Natural killer cell (primary cell): ENCODE results near the gene PEX10. TPM values are rescaled to one million over a fixed set of nuclear protein-coding genes. Genes with fewer than 3 reads are reported as not detected.

Experiments used
- ATAC-seq, 3 donors: fragments of 150-1000 bp in 2 of 3; fragments of 200-7000 bp in 1 of 3; cut with Tn5 transposase; 1 replicate in 1 of 3; 2 replicates in 2 of 3; pipeline ENCODE4 v1.10.0; 2021; ENCODE audit warnings: mild to moderate bottlenecking in 2 of 3, moderate library complexity in 2 of 3
- DNase-seq, 2 donors: peaks; one replicate each; pipeline versions ENCODE4 v3.0.0 to v3.0.0-alpha.2; 2013 to 2021; ENCODE audit warnings: mixed read lengths in 1 of 2
- H3K27ac ChIP-seq: one replicate; pipeline ENCODE4 v1.5.1; 2013; ENCODE audit warnings: mild to moderate bottlenecking, low read length
- H3K27me3 ChIP-seq: one replicate; pipeline ENCODE4 v1.6.1; 2013; ENCODE audit warnings: low read length; ENCODE audit not compliant: control insufficient read depth, insufficient read depth
- H3K36me3 ChIP-seq: one replicate; pipeline ENCODE4 v1.6.1; 2013; ENCODE audit warnings: low read length; ENCODE audit not compliant: control insufficient read depth, insufficient read depth
- H3K4me1 ChIP-seq: one replicate; pipeline ENCODE4 v1.6.1; 2013; ENCODE audit warnings: low read length; ENCODE audit not compliant: control insufficient read depth, insufficient read depth
- H3K4me3 ChIP-seq: one replicate; pipeline ENCODE4 v1.5.1; 2013; ENCODE audit warnings: low read length
- H3K9me3 ChIP-seq: one replicate; pipeline ENCODE4 v1.6.1; 2013; ENCODE audit warnings: low read length; ENCODE audit not compliant: control insufficient read depth, insufficient read depth
- H3K27ac Mint-ChIP-seq, 2 donors: one replicate each; pipeline ENCODE4 v1.8.0; 2022; ENCODE audit warnings: mild to moderate bottlenecking in 2 of 2, mixed read lengths in 2 of 2, moderate library complexity in 1 of 2
- H3K27me3 Mint-ChIP-seq, 2 donors: one replicate each; pipeline ENCODE4 v1.8.0; 2022; ENCODE audit warnings: low read depth in 2 of 2, mixed read lengths in 2 of 2
- H3K36me3 Mint-ChIP-seq: one replicate; pipeline ENCODE4 v1.8.0; 2022; ENCODE audit warnings: mixed read lengths
- H3K4me1 Mint-ChIP-seq, 2 donors: one replicate each; pipeline ENCODE4 v1.8.0; 2022; ENCODE audit warnings: mixed read lengths in 2 of 2
- H3K4me3 Mint-ChIP-seq: one replicate; pipeline ENCODE4 v1.8.0; 2022; ENCODE audit warnings: mild to moderate bottlenecking, moderate library complexity, mixed read lengths
- H3K9me3 Mint-ChIP-seq, 2 donors: one replicate each; pipeline ENCODE4 v1.8.0; 2022; ENCODE audit warnings: mixed read lengths in 2 of 2
- WGBS: methylation state at CpG from one replicate; pipeline ENCODE4 v1.1.7; 2013; ENCODE audit warnings: missing lambda C conversion rate; ENCODE audit not compliant: insufficient coverage; 5-methylcytosine and 5-hydroxymethylcytosine counted together
- intact Hi-C: fragments of 100-400 bp; cut with micrococcal nuclease; formaldehyde crosslinking; loops from one replicate; pipeline ENCODE4 v1.14.2; 2022
- total RNA-seq, 4 donors: library from RNA; stranded (reverse); fragments of 120-200 nt in 1 of 4; gene quantifications; one replicate each; pipeline versions ENCODE4 v1.2.3 to v1.2.4, GENCODE V29; 2013 to 2022
- TF ChIP-seq, protein P1 (sequence below): fragments of 200-600 bp; IDR thresholded peaks from one replicate; pipeline ENCODE4 v1.8.0; 2022; ENCODE audit warnings: antibody characterized with exemption

The PEX10 gene
- total RNA-seq, 3 donors from 2014 or later (not counting 1 experiment from before 2014, with no cell fraction given): 8.1 to 11.1 (median 9.8) TPM

DNA sequence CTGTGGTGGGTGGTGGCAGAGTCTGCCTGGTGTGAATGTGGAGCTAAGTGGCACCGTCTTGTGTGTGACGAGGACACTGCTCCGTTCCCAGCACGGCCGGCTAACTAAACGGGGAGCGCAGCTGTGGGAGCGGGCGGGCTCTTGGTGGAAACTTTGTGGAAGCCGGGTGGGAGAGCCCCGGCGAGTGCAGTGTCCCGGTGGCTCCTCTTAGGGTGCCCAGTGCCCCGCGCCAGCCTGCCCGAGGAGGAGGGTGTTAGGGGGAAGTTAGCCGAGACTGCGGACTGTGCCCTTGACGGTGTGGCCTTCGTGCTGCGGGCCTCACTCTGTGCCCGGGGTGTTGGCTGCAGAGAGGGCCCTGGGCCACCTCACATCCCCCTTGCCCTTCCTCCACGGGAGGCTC is 9.9 kb downstream of the PEX10 start:
- Histone ChIP-seq H3K9me3 (no peaks in the 10 kb centered on the region), H3K4me1 (no peaks in the 10 kb centered on the region), H3K36me3 (peaks cover 71% of the 10 kb centered on the region), H3K4me3 (no peak overlapping the region), H3K27me3 (no peaks in the 10 kb centered on the region), H3K27ac (no peak overlapping the region)
- no peak for DNase-seq
- Mint-ChIP-seq H3K36me3 (no peaks in the 10 kb centered on the region), H3K27ac (peak overlapping the region; percentile 38 to 78), H3K4me3 (no peak overlapping the region), H3K27me3 (no peaks in the 10 kb centered on the region), H3K4me1 (peaks cover 5 to 9% of the 10 kb centered on the region in 2 donors), H3K9me3 (no peaks in the 10 kb centered on the region)
- ATAC-seq: no peak
- TF ChIP-seq, protein P1, sequence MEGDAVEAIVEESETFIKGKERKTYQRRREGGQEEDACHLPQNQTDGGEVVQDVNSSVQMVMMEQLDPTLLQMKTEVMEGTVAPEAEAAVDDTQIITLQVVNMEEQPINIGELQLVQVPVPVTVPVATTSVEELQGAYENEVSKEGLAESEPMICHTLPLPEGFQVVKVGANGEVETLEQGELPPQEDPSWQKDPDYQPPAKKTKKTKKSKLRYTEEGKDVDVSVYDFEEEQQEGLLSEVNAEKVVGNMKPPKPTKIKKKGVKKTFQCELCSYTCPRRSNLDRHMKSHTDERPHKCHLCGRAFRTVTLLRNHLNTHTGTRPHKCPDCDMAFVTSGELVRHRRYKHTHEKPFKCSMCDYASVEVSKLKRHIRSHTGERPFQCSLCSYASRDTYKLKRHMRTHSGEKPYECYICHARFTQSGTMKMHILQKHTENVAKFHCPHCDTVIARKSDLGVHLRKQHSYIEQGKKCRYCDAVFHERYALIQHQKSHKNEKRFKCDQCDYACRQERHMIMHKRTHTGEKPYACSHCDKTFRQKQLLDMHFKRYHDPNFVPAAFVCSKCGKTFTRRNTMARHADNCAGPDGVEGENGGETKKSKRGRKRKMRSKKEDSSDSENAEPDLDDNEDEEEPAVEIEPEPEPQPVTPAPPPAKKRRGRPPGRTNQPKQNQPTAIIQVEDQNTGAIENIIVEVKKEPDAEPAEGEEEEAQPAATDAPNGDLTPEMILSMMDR: no peak
- intact Hi-C loops: no loop called here
- WGBS: 96% methylated on average over 20 of the region's 23 CpGs

DNA sequence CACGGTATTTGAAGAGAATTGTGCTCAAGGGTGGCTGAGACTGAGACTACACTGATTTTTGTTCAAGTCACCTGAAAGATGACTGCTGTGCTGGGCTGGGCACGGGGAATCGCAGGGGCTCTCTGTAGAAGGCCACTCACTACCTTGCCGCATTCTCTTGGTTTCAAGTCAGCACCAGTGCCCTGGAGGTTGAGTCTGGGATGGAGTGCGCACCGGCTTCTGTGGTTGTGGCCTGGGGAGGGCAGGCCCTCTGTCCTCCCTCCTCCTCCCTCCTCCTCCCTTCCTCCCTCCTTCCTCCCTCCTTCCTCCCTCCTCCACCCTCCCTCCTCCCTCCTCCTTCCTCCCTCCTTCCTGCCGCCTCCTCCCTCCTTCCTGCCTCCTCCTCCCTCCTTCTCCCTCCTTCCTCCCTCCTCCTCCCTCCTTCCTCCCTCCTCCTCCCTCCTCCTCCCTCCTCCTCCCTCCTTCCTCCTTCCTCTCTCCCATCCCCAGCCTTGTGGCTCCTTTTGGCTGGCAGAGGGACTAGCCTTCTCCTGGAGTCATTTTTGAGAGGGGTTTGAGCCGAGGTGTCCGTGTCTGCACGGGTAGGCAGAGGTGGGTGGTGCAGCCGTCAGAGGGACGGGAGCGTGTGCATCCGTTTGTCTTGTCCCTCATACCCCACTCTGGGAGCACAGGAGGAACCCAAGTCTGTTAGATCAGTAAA is 11.3 kb downstream of the PEX10 start:
- TF ChIP-seq, protein P1: no peak
- 97% methylated on average over 11 of the region's 14 CpGs for WGBS
- intact Hi-C loops: no loop called here
- Mint-ChIP-seq H3K4me3 (no peak overlapping the region), H3K4me1 (peaks cover 5 to 9% of the 10 kb centered on the region in 2 donors), H3K27me3 (no peaks in the 10 kb centered on the region), H3K27ac (peak overlapping the region; percentile 38 to 78), H3K36me3 (no peaks in the 10 kb centered on the region), H3K9me3 (no peaks in the 10 kb centered on the region)
- Histone ChIP-seq H3K4me1 (no peaks in the 10 kb centered on the region), H3K9me3 (no peaks in the 10 kb centered on the region), H3K27me3 (no peaks in the 10 kb centered on the region), H3K4me3 (no peak overlapping the region), H3K36me3 (peaks cover 77% of the 10 kb centered on the region), H3K27ac (no peak overlapping the region)
- ATAC-seq (no peak), DNase-seq (no peak)

DNA sequence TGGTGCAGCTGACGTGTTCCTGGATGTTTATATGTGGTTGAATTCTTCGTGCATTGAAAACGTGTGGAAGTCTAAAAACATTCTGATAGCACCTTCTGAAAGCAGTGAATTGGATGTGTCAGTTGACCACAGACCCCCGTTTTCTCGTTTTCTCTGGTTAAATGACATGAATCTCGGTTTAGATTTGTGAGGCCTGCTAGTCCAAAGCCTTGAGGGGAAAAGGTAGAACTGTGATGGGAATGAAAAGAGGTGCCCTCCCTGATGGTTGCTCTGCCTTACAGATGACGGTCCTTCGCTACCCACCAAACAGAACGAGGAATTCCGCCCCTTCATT is 11.8 kb downstream of the PEX10 start:
- Mint-ChIP-seq H3K4me1 (peaks cover 5 to 9% of the 10 kb centered on the region in 2 donors), H3K27me3 (no peaks in the 10 kb centered on the region), H3K4me3 (no peak overlapping the region), H3K9me3 (no peaks in the 10 kb centered on the region), H3K36me3 (no peaks in the 10 kb centered on the region), H3K27ac (peak overlapping the region; percentile 20 to 37)
- intact Hi-C loops: no loop called here
- ATAC-seq: no peak
- Histone ChIP-seq H3K27ac (no peak overlapping the region), H3K36me3 (peaks cover 78% of the 10 kb centered on the region), H3K27me3 (no peaks in the 10 kb centered on the region), H3K4me1 (no peaks in the 10 kb centered on the region), H3K4me3 (no peak overlapping the region), H3K9me3 (no peaks in the 10 kb centered on the region)
- no peak for DNase-seq
- 86% methylated on average over 10 of the region's 10 CpGs for WGBS
- TF ChIP-seq, protein P1: no peak
